ENCODE data around the gene GLP1R. TPM values are rescaled to one million over a fixed set of nuclear protein-coding genes. Genes with fewer than 3 reads are reported as not detected.

GLP1R gene
- polyA plus RNA-seq, 1 of the 3 experiments (the other 2 are of a cell fraction) = not detected

- Histone ChIP-seq H3K9me3 (no peaks in the 10 kb centered on the region), H3F3A (replicated peaks; ENCODE audit: insufficient read depth) (no peaks in the 10 kb centered on the region), H3K4me1 (ENCODE audit: control insufficient read depth in 1 of 2, insufficient read depth in 2 of 2, low read depth in 1 of 2, low read length in 1 of 2) (no peaks in the 10 kb centered on the region), H3K9me2 (no peaks in the 10 kb centered on the region), H3K9ac (no peak overlapping the region), H3K4me2 (no peak overlapping the region), H3K79me2 (ENCODE audit: insufficient read depth) (no peaks in the 10 kb centered on the region), H2AFZ (ENCODE audit: low read depth) (no peak overlapping the region), H3K4me3 (ENCODE audit: low read depth in 2 of 2, low read length in 1 of 2) (no peak overlapping the region), H3K27me3 (ENCODE audit: insufficient read depth) (no peaks in the 10 kb centered on the region), H3K36me3 (replicated peaks in 1 of 2; ENCODE audit: control insufficient read depth in 1 of 2, insufficient read depth in 2 of 2, low read length in 1 of 2) (no peaks in the 10 kb centered on the region), H4K20me1 (ENCODE audit: insufficient read depth) (no peaks in the 10 kb centered on the region), H3K27ac (ENCODE audit: low read depth in 2 of 2, low read length in 1 of 2) (no peak overlapping the region)
- ChIA-PET POLR2A (no interaction called here), CTCF (interaction anchor here (1.0 kb wide), 2 partner anchors 13 to 252 kb away, joined by 3 read pairs; no protein-coding TSS in a partner anchor)
- TF ChIP-seq TEAD4 (IDR thresholded peaks at IDR 0.05; ENCODE audit: borderline replicate concordance, insufficient read depth) = no peak
- no peak for TF ChIP-seq YY1 (IDR thresholded peaks at IDR 0.05; ENCODE audit: low read depth)
- TF ChIP-seq REST (IDR thresholded peaks at IDR 0.05; ENCODE audit: low read depth, low read length) = no peak
- no peak for TF ChIP-seq TAF1 (IDR thresholded peaks at IDR 0.05; ENCODE audit: borderline replicate concordance, low read depth, low read length)
- TF ChIP-seq ZBTB33 (IDR thresholded peaks at IDR 0.05; ENCODE audit: borderline replicate concordance, low read depth) = no peak
- TF ChIP-seq PBX3 (IDR thresholded peaks at IDR 0.05) = no peak
- TF ChIP-seq FOSL2 (IDR thresholded peaks at IDR 0.05; ENCODE audit: borderline replicate concordance, low read depth) = no peak
- no peak for TF ChIP-seq CTCF (IDR thresholded peaks at IDR 0.05)
- TF ChIP-seq JUND (IDR thresholded peaks at IDR 0.05) = no peak
- no peak for TF ChIP-seq USF1 (IDR thresholded peaks at IDR 0.05; ENCODE audit: borderline replicate concordance, low read depth)
- TF ChIP-seq EP300 (IDR thresholded peaks at IDR 0.05; ENCODE audit: borderline replicate concordance in 1 of 2, low read depth in 1 of 2, low read length in 1 of 2) = no peak
- TF ChIP-seq NFIC (IDR thresholded peaks at IDR 0.05; ENCODE audit: borderline replicate concordance) = no peak
- no peak for TF ChIP-seq SIN3A (IDR thresholded peaks at IDR 0.05; ENCODE audit: borderline replicate concordance, low read depth, low read length)
- TF ChIP-seq ELF1 (IDR thresholded peaks at IDR 0.05) = no peak
- TF ChIP-seq FOXM1 (IDR thresholded peaks at IDR 0.05; ENCODE audit: low read depth) = no peak
- TF ChIP-seq EZH2phosphoT487 (IDR thresholded peaks at IDR 0.05; ENCODE audit: borderline replicate concordance, low read depth) = no peak
- no peak for TF ChIP-seq RCOR1 (IDR thresholded peaks at IDR 0.05; ENCODE audit: low read length)
- no peak for TF ChIP-seq GABPA (IDR thresholded peaks at IDR 0.05; ENCODE audit: low read depth)
- no peak for TF ChIP-seq SMC3 (IDR thresholded peaks at IDR 0.05; ENCODE audit: low read depth, low read length)
- no peak for TF ChIP-seq GATA2 (CRISPR knock-in tag; IDR thresholded peaks at IDR 0.05)
- no peak for DNase-seq
These were observed 75.5 kb downstream of the GLP1R start for GRCh38 chr6:39124114-39124513.

All from SK-N-SH (cell line).